Measurements from ENCODE around the gene MRPL48.

- TF ChIP-seq CTCF (IDR thresholded peaks at IDR 0.05) (no peak), POLR2A (IDR thresholded peaks at IDR 0.05) (no peak)
Measured at GRCh38 chr11:73883856-73884255, 96.2 kb downstream of the MRPL48 start.

Data from vagina (tissue), 2 donors.